IMR-90 (cell line): Measurements from ENCODE around the gene NUDT3. TPM values are rescaled to one million over a fixed set of nuclear protein-coding genes. Genes with fewer than 3 reads are reported as not detected.

Experiments
- ATAC-seq: fragments of 200-7000 bp; cut with Tn5 transposase; 2 replicates; pipeline ENCODE4 v1.9.1; 2020; ENCODE audit warnings: low read depth, mild to moderate bottlenecking, moderate library complexity
- BruUV-seq: library from RNA; stranded (reverse); fragments of 400-500 nt; replicated peaks from 2 replicates; lab custom pipeline; 2021; lab: Mats Ljungman, UMichigan
- CTCF ChIA-PET: fragments of 300-600 bp; formaldehyde crosslinking; extraction: SDS; loops from one replicate; lab custom pipeline; 2021; ENCODE audit warnings: antibody characterized with exemption; lab: Yijun Ruan, JAX
- POLR2A ChIA-PET: fragments of 300-600 bp; sonication (Branson Sonifier 250); formaldehyde crosslinking; loops from one replicate; lab custom pipeline; 2022; ENCODE audit warnings: antibody characterized with exemption; ENCODE audit not compliant: unreplicated experiment; lab: Charles Lee
- DNase-seq: peaks from one replicate; pipeline ENCODE4 v3.0.0; 2013
- H2AFZ ChIP-seq: replicated peaks from 2 replicates; pipeline ENCODE3; 2013; ENCODE audit warnings: low read length, mild to moderate bottlenecking; ENCODE audit not compliant: poor library complexity
- H2AK5ac ChIP-seq: 2 replicates; pipeline ENCODE4 v1.6.1; 2013; ENCODE audit warnings: low read depth, low read length, inconsistent platforms
- H2AK9ac ChIP-seq: replicated peaks from 2 replicates; pipeline ENCODE3; 2013; ENCODE audit warnings: mild to moderate bottlenecking, low read depth, low read length, moderate library complexity; ENCODE audit not compliant: poor library complexity
- H2BK120ac ChIP-seq: 2 replicates; pipeline ENCODE4 v1.6.1; 2013; ENCODE audit warnings: low read depth, low read length, inconsistent platforms
- H2BK15ac ChIP-seq: 3 replicates; pipeline ENCODE4 v1.6.1; 2013; ENCODE audit warnings: low read depth, low read length, inconsistent platforms
- H2BK20ac ChIP-seq: 2 replicates; pipeline ENCODE4 v1.6.1; 2013; ENCODE audit warnings: low read depth, mild to moderate bottlenecking, inconsistent platforms, low read length, moderate library complexity
- H2BK5ac ChIP-seq: 2 replicates; pipeline ENCODE4 v1.6.1; 2013; ENCODE audit warnings: mild to moderate bottlenecking, low read depth, low read length, inconsistent platforms; ENCODE audit not compliant: poor library complexity, severe bottlenecking
- H3K14ac ChIP-seq: replicated peaks from 2 replicates; pipeline ENCODE4 v1.6.1; 2013; ENCODE audit warnings: low read depth, low read length, inconsistent platforms
- H3K18ac ChIP-seq: 2 replicates; pipeline ENCODE4 v1.6.1; 2013; ENCODE audit warnings: low read depth, low read length, control low read depth
- H3K23ac ChIP-seq: 2 replicates; pipeline ENCODE4 v1.6.1; 2013; ENCODE audit warnings: low read depth, low read length, inconsistent platforms
- H3K27ac ChIP-seq: 2 replicates; pipeline ENCODE4 v1.5.1; 2013; ENCODE audit warnings: mild to moderate bottlenecking, control low read depth, low read length; ENCODE audit not compliant: insufficient read depth
- H3K27me3 ChIP-seq: 2 replicates; pipeline ENCODE4 v1.6.1; 2013; ENCODE audit warnings: low read length; ENCODE audit not compliant: control insufficient read depth, insufficient read depth
- H3K36me3 ChIP-seq: 2 replicates; pipeline ENCODE4 v1.6.1; 2013; ENCODE audit warnings: low read length, mixed read lengths; ENCODE audit not compliant: control insufficient read depth, insufficient read depth
- H3K4ac ChIP-seq: 2 replicates; pipeline ENCODE4 v1.6.1; 2013; ENCODE audit warnings: low read depth, low read length, inconsistent platforms
- H3K4me1 ChIP-seq: 2 replicates; pipeline ENCODE4 v1.6.1; 2013; ENCODE audit warnings: low read length, mixed read lengths; ENCODE audit not compliant: control insufficient read depth, insufficient read depth
- H3K4me2 ChIP-seq: 2 replicates; pipeline ENCODE4 v1.6.1; 2013; ENCODE audit warnings: low read depth, mild to moderate bottlenecking, control low read depth, low read length, moderate library complexity
- H3K4me3 ChIP-seq: 2 replicates; pipeline ENCODE4 v1.5.1; 2013; ENCODE audit warnings: low read depth, mild to moderate bottlenecking, control low read depth, low read length, moderate library complexity; ENCODE audit not compliant: insufficient read depth
- H3K56ac ChIP-seq: 2 replicates; pipeline ENCODE4 v1.6.1; 2013; ENCODE audit warnings: low read length, inconsistent platforms; ENCODE audit not compliant: insufficient read depth; ENCODE audit errors: extremely low read depth
- H3K79me1 ChIP-seq, 2 experiments: 2 replicates each; pipeline ENCODE4 v1.6.1; 2013; ENCODE audit warnings: low read length in 2 of 2, inconsistent platforms in 1 of 2, low read depth in 1 of 2
- H3K9ac ChIP-seq: 2 replicates; pipeline ENCODE4 v1.6.1; 2013; ENCODE audit warnings: low read depth, low read length, control low read depth
- H3K9me1 ChIP-seq: 2 replicates; pipeline ENCODE4 v1.6.1; 2013; ENCODE audit warnings: low read length, inconsistent platforms; ENCODE audit not compliant: insufficient read depth
- H3K9me3 ChIP-seq: 2 replicates; pipeline ENCODE4 v1.6.1; 2013; ENCODE audit warnings: low read length; ENCODE audit not compliant: control insufficient read depth, insufficient read depth
- H4K20me1 ChIP-seq: 2 replicates; pipeline ENCODE4 v1.6.1; 2013; ENCODE audit warnings: low read length, inconsistent platforms; ENCODE audit not compliant: insufficient read depth
- H4K5ac ChIP-seq: 2 replicates; pipeline ENCODE4 v1.6.1; 2013; ENCODE audit warnings: mild to moderate bottlenecking, low read depth, low read length, control low read depth
- H4K8ac ChIP-seq, 2 experiments: 2 replicates each; pipeline ENCODE4 v1.6.1; 2013; ENCODE audit warnings: low read depth in 2 of 2, low read length in 2 of 2, control low read depth in 1 of 2, inconsistent platforms in 1 of 2
- H4K91ac ChIP-seq: 2 replicates; pipeline ENCODE4 v1.6.1; 2013; ENCODE audit warnings: low read depth, low read length, inconsistent platforms; ENCODE audit not compliant: insufficient read depth
- BHLHE40 ChIP-seq: fragments of 150-350 bp; IDR thresholded peaks from 2 replicates; pipeline ENCODE4 v1.6.1; 2016; ENCODE audit warnings: mild to moderate bottlenecking, low read depth, low read length
- CEBPB ChIP-seq: IDR thresholded peaks from 2 replicates; pipeline ENCODE4 v1.6.1; 2012; ENCODE audit warnings: low read depth, low read length, improper control_type of control experiment
- CHD1 ChIP-seq: IDR thresholded peaks from 2 replicates; pipeline ENCODE4 v1.6.1; 2012; ENCODE audit warnings: low read depth, low read length, improper control_type of control experiment
- CTCF ChIP-seq: conservative IDR thresholded peaks from 2 replicates; pipeline ENCODE4 v1.5.1; 2012; ENCODE audit warnings: mild to moderate bottlenecking, low read depth, low read length, improper control_type of control experiment
- FOS ChIP-seq: fragments of 150-350 bp; IDR thresholded peaks from 2 replicates; pipeline ENCODE4 v1.6.1; 2016; ENCODE audit warnings: low read depth, low read length
- MAFK ChIP-seq: IDR thresholded peaks from 2 replicates; pipeline ENCODE4 v1.6.1; 2012; ENCODE audit warnings: low read depth, low read length, improper control_type of control experiment
- MAZ ChIP-seq: IDR thresholded peaks from 2 replicates; pipeline ENCODE4 v1.6.1; 2012; ENCODE audit warnings: low read depth, mild to moderate bottlenecking, low read length, improper control_type of control experiment, moderate library complexity, borderline replicate concordance
- MXI1 ChIP-seq: IDR thresholded peaks from 2 replicates; pipeline ENCODE4 v1.6.1; 2012; ENCODE audit warnings: low read depth, mild to moderate bottlenecking, low read length, moderate library complexity, borderline replicate concordance
- NFE2L2 ChIP-seq: fragments of 150-350 bp; IDR thresholded peaks from 2 replicates; pipeline ENCODE4 v1.6.1; 2016; ENCODE audit warnings: low read depth, mild to moderate bottlenecking, low read length
- POLR2A ChIP-seq: IDR thresholded peaks from 2 replicates; pipeline ENCODE4 v1.6.1; 2012; ENCODE audit warnings: mild to moderate bottlenecking, low read depth, low read length
- RAD21 ChIP-seq: IDR thresholded peaks from 2 replicates; pipeline ENCODE4 v1.6.1; 2012; ENCODE audit warnings: low read length, improper control_type of control experiment
- RCOR1 ChIP-seq: IDR thresholded peaks from 2 replicates; pipeline ENCODE4 v1.6.1; 2012; ENCODE audit warnings: mild to moderate bottlenecking, low read length, improper control_type of control experiment; ENCODE audit not compliant: insufficient replicate concordance
- RFX5 ChIP-seq: IDR thresholded peaks from 2 replicates; pipeline ENCODE4 v1.8.0; 2012; ENCODE audit warnings: low read depth, mild to moderate bottlenecking, low read length, moderate library complexity
- SMC3 ChIP-seq: fragments of 150-350 bp; IDR thresholded peaks from 2 replicates; pipeline ENCODE4 v1.6.1; 2016; ENCODE audit warnings: low read depth, mild to moderate bottlenecking, antibody characterized with exemption, low read length, moderate library complexity
- WGBS, 2 experiments: methylation state at CpG; one replicate each; pipeline versions ENCODE4 v1.1.5 to v1.1.7; 2013; ENCODE audit warnings: missing lambda C conversion rate in 2 of 2; ENCODE audit not compliant: insufficient read length in 1 of 2; ENCODE audit errors: extremely low coverage in 2 of 2; 5-methylcytosine and 5-hydroxymethylcytosine counted together
- dilution Hi-C: fragments of 300-500 bp; cut with HindIII; formaldehyde crosslinking; loops from one replicate; pipeline ENCODE4 v1.14.3; 2018; ENCODE audit warnings: low sequenced_read_pairs; ENCODE audit not compliant: unreplicated experiment
- in situ Hi-C: fragments of 300-500 bp; cut with MboI; formaldehyde crosslinking; loops from 3 replicates; pipeline ENCODE4 v1.14.3; 2019; ENCODE audit warnings: low sequenced_read_pairs, inconsistent platforms, mixed read lengths
- intact Hi-C: fragments of 100-400 bp; cut with micrococcal nuclease; formaldehyde crosslinking; loops from 2 replicates; pipeline ENCODE4 v1.10.0; 2022
- polyA plus RNA-seq, 3 experiments: library from polyadenylated mRNA; depleted of rRNA; stranded (reverse); fragments of >200 nt; gene quantifications; 2 replicates each; pipeline ENCODE4 v1.2.3, GENCODE V29; 2012; ENCODE audit warnings: low replicate concordance in 1 of 3
- total RNA-seq: library from RNA; depleted of rRNA; stranded (reverse); fragments of >200 nt; gene quantifications from 2 replicates; pipeline ENCODE4 v1.2.3, GENCODE V29; 2012
- TF ChIP-seq, protein P1 (sequence below): fragments of 150-350 bp; IDR thresholded peaks from 2 replicates; pipeline ENCODE4 v1.6.1; 2016; ENCODE audit warnings: low read depth, mild to moderate bottlenecking, low read length, moderate library complexity, borderline replicate concordance
- TF ChIP-seq, protein P2 (sequence below): fragments of 150-350 bp; IDR thresholded peaks from 2 replicates; pipeline ENCODE4 v1.6.1; 2017; ENCODE audit warnings: mild to moderate bottlenecking, antibody characterized with exemption, low read length, low read depth

Gene NUDT3
- total and polyA plus RNA-seq, 2 of the 4 experiments (the other 2 are of a cell fraction) = 10.1 to 17.2 TPM

DNA sequence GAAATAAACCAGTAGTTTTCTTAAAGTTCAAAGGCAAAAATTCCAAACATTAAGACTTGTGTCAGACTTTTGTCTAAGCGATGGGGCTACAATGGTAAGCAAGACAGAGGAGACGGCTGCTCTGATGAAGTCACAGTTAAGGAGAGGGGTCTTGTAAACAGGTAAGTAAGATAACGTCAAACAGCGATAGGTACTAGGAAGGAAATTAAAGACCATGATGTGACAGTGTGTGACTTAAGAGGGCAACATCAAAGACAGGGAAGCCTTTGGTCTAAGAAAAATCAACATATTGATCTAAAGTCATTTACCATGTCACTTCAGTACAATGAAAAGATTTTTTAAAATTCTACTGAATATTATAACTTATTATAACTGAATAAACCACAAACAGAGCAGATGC, 23.1 kb downstream of the NUDT3 start:
- Histone ChIP-seq H3K36me3 (0 out of 2 replicates have a peak, but pooled peaks cover 2% of the 10 kb centered on the region), H2BK5ac (no peak overlapping the region), H2AK9ac (no peak overlapping the region), H3K4me3 (no peak overlapping the region), H4K5ac (no peak overlapping the region), H4K8ac (no peak overlapping the region), H3K9ac (no peak overlapping the region), H3K4me1 (peaks cover 4% of the 10 kb centered on the region), H3K4ac (no peak overlapping the region), H3K56ac (no peak overlapping the region), H2AFZ (no peak overlapping the region), H3K9me1 (peaks cover 9% of the 10 kb centered on the region), H2AK5ac (no peak overlapping the region), H3K14ac (no peak overlapping the region), H3K4me2 (no peak overlapping the region), H2BK20ac (no peak overlapping the region), H3K9me3 (no peaks in the 10 kb centered on the region), H2BK120ac (no peak overlapping the region), H3K27ac (no peak overlapping the region), H3K23ac (0 out of 2 replicates have a peak overlapping the region, but pooled peaks have one; percentile 11), H3K18ac (no peak overlapping the region), H4K91ac (no peak overlapping the region), H4K20me1 (peaks cover 29% of the 10 kb centered on the region), H3K79me1 (peaks cover 32 to 64% of the 10 kb centered on the region in 2 experiments), H3K27me3 (no peaks in the 10 kb centered on the region), H2BK15ac (no peak overlapping the region)
- CTCF ChIA-PET = no interaction called here
- WGBS, 2 experiments = no CpG with 5 or more reads among the region's 4 CpGs
- TF ChIP-seq, protein P1, sequence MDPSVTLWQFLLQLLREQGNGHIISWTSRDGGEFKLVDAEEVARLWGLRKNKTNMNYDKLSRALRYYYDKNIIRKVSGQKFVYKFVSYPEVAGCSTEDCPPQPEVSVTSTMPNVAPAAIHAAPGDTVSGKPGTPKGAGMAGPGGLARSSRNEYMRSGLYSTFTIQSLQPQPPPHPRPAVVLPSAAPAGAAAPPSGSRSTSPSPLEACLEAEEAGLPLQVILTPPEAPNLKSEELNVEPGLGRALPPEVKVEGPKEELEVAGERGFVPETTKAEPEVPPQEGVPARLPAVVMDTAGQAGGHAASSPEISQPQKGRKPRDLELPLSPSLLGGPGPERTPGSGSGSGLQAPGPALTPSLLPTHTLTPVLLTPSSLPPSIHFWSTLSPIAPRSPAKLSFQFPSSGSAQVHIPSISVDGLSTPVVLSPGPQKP = no peak
- TF ChIP-seq FOS (no peak), MAFK (no peak), SMC3 (no peak), CEBPB (no peak), CTCF (no peak), RFX5 (no peak), MAZ (no peak), CHD1 (no peak), RAD21 (no peak), POLR2A (no peak), MXI1 (no peak), RCOR1 (no peak), BHLHE40 (no peak), NFE2L2 (no peak)
- TF ChIP-seq, protein P2, sequence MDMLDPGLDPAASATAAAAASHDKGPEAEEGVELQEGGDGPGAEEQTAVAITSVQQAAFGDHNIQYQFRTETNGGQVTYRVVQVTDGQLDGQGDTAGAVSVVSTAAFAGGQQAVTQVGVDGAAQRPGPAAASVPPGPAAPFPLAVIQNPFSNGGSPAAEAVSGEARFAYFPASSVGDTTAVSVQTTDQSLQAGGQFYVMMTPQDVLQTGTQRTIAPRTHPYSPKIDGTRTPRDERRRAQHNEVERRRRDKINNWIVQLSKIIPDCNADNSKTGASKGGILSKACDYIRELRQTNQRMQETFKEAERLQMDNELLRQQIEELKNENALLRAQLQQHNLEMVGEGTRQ = no peak
- no TSS peak for BruUV-seq
- ATAC-seq (no peak), DNase-seq (no peak)
- in situ Hi-C loops = no loop called here
- dilution Hi-C loops = no loop called here
- intact Hi-C loops = no loop called here
- POLR2A ChIA-PET = no interaction called here
